ENCODE measurements around the gene NFATC2IP.
"Not testable (repeated sequence)": the region's sequence is repeated elsewhere in the genome, so short reads cannot be mapped to it uniquely, and the experiment has no call there.

The NFATC2IP gene

DNA sequence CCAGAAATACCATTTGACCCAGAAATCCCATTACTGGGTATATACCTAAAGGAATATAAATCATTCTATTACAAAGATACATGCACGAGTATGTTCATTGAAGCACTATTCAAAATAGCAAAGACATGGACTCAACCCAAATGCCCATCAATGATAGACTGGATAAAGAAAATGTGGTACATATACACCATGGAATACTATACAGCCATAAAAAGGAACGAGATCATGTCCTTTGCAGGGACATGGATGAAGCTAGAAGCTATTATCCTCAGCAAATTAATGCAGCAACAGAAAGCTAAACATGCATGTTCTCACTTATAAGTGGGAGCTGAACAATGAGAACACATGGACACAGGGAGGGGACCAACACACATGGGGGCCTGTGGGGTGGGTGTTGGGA is 24.5 kb upstream of the NFATC2IP start:
- ATAC-seq, DNase-seq: not testable (repeated sequence)

DNA sequence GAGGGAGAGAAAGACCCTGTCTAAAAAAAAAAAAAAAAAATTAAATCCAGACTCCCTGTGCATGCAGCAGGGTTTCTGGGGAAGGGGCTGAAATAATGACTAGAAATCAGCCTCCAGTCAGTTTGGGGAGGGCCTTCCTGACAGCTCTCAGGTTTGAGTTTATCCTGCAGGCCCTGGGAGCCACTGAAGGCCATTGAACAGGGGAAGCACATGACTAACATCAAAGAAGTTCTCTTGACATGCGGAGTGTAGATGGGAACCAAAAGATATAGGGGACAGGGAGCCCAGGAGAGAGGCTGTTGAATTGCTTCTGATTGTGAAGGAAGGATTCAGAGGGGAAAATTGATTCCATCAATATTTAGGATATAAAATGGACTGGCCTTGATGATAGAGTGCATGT is 22.9 kb upstream of the NFATC2IP start:
- ATAC-seq (no peak), DNase-seq (no peak)

DNA sequence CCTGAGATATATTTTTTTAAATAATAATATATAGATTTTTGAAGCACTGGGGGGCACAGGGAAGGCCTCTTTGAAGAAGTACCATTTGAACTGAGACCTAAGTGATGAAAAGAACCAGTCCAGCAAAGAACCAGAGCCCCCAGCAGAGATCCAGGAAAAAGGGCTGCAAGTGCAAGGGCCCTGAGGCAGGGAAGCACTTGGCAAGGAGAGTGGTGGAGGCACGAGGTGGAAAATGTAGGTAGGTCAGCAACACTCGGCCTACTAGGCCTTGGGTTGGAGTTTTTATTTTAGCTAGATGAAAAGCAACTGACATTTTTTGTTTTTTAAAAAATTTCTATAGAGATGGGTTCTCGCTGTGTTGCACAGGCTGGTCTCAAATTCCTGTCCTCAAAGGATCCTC is 20.5 kb upstream of the NFATC2IP start:
- ATAC-seq (no peak), DNase-seq (no peak)

DNA sequence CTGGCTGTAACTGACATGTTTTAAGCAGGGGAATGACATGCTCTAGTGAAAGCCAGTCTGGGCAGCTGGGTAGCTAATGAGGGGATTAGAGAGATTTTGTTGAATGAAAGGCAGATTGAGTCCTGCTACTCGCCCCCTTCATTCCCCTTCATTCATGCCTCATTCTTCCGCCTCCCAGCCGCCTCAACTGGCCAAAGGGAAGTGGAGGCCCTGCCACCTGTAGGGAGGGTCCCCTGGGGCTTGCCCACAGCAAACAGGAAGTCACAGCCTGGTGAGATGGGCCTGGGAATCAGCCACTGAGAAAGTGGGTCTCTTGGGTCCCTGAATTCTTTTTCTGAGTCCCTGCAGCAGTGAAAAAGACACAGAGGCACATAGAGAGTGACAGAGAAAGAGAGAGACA is 20.1 kb upstream of the NFATC2IP start:
- DNase-seq (peak; percentile 43), ATAC-seq (no peak)

DNA sequence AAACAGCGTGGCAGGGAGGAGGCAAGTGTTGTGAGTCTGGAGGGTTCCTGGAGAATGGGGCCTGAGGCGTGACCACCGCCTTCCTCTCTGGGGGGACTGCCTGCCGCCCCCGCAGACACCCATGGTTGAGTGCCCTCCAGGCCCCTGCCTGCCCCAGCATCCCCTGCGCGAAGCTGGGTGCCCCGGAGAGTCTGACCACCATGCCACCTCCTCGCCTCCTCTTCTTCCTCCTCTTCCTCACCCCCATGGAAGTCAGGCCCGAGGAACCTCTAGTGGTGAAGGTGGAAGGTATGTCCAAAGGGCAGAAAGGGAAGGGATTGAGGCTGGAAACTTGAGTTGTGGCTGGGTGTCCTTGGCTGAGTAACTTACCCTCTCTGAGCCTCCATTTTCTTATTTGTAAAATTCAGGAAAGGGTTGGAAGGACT is 18.9 kb upstream of the NFATC2IP start, which contains the start of gene CD19:
Gene CD19 (plus strand): TSS at position 171 of the 425 bp plus-strand sequence. CDS start 30 bp downstream, at position 201.
- DNase-seq (peak; percentile 27), ATAC-seq (no peak)

DNA sequence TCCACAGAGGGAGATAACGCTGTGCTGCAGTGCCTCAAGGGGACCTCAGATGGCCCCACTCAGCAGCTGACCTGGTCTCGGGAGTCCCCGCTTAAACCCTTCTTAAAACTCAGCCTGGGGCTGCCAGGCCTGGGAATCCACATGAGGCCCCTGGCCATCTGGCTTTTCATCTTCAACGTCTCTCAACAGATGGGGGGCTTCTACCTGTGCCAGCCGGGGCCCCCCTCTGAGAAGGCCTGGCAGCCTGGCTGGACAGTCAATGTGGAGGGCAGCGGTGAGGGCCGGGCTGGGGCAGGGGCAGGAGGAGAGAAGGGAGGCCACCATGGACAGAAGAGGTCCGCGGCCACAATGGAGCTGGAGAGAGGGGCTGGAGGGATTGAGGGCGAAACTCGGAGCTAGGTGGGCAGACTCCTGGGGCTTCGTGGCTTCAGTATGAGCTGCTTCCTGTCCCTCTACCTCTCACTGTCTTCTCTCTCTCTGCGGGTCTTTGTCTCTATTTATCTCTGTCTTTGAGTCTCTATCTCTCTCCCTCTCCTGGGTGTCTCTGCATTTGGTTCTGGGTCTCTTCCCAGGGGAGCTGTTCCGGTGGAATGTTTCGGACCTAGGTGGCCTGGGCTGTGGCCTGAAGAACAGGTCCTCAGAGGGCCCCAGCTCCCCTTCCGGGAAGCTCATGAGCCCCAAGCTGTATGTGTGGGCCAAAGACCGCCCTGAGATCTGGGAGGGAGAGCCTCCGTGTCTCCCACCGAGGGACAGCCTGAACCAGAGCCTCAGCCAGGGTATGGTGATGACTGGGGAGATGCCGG is 18.2 kb upstream of the NFATC2IP start:
- DNase-seq (no peak), ATAC-seq (no peak)

DNA sequence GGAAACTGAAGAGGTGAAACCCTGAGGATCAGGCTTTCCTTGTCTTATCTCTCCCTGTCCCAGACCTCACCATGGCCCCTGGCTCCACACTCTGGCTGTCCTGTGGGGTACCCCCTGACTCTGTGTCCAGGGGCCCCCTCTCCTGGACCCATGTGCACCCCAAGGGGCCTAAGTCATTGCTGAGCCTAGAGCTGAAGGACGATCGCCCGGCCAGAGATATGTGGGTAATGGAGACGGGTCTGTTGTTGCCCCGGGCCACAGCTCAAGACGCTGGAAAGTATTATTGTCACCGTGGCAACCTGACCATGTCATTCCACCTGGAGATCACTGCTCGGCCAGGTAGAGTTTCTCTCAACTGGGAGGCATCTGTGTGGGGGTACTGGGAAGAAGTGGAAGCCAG is 17.6 kb upstream of the NFATC2IP start:
- DNase-seq, result no peak
- ATAC-seq, result no peak

DNA sequence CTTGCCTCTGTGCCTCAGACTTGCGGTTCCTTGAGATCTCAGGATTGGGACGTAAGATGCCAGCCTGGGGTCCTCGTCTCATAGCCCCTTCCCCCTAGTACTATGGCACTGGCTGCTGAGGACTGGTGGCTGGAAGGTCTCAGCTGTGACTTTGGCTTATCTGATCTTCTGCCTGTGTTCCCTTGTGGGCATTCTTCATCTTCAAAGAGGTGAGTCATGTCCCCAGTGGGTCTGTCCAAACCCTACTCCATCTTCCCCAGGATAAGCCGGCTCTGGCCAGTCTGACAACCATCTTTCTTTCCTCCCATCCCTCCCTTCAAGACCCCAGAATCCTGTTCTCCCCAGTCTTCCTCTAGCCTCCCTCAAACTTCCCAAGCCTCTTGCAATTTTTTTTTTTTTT is 15.4 kb upstream of the NFATC2IP start:
- ATAC-seq (no peak), DNase-seq (no peak)

DNA sequence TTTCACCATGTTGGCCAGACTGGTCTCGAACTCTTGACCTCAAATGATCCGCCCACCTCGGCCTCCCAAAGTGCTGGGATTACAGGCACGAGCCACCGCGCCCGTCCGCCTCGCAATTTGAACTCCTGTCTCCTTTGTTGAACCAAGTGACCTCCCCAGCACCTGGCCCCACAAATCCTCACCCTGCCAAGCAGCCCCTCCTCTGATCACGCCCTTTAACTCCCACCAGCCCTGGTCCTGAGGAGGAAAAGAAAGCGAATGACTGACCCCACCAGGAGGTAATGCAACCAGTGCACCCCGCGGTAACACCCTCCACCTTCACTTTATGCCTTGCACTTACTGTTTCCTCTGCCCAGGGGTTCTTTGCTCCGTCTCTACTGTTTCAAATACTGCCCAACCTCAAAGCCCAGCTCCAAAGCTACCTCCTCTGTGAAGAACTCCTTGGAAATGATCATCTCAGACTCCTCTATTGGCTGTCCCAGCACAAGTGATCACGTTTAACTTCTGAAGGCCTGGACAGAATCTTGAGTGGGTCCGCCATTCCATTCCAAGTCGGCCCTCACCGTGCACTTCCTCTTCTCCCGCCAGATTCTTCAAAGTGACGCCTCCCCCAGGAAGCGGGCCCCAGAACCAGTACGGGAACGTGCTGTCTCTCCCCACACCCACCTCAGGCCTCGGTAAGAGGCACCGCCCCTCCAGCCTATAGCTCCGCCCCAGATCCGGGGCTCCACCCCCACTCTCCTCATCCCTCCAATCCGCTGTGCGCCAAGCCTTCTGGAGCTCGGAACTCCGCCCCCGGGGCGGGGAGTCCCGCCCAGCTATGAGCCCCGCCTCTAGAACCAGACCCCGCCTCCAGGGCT is 14.6 kb upstream of the NFATC2IP start:
- peak; percentile 88 for DNase-seq
- ATAC-seq, result peak; percentile 99

DNA sequence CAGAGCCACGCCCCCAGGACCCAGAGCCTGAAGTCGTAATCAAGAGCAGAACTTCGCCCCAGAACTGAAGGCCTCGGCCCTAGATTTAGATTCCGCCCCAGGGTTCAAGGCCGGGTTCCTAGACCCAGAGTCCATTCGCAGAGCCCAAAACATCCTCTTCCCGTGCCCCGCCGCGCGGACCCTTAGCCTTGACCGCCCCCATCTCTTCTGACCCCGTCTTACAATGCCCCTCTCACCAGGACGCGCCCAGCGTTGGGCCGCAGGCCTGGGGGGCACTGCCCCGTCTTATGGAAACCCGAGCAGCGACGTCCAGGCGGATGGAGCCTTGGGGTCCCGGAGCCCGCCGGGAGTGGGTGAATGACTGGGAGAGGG is 14.0 kb upstream of the NFATC2IP start:
- ATAC-seq (no peak), DNase-seq (no peak)

DNA sequence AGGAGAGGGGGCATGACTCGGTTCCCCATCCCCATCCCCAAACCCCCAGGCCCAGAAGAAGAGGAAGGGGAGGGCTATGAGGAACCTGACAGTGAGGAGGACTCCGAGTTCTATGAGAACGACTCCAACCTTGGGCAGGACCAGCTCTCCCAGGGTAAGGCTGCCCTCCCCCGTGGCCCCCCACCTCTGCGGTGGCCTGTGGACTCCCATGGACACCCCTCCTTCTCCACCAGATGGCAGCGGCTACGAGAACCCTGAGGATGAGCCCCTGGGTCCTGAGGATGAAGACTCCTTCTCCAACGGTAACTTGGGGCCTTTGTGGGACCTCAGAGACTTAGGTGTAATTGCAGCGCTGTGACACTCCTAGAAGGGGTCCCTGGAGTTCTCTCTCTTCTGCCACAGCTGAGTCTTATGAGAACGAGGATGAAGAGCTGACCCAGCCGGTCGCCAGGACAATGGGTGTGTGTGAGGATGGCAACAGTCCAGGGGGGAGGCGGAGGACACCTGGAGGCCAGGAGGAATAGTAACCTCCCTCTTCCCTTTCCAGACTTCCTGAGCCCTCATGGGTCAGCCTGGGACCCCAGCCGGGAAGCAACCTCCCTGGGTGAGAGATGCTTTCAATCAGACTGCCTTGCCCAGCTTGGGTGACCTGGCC is 13.4 kb upstream of the NFATC2IP start:
- DNase-seq, result no peak
- no peak for ATAC-seq

DNA sequence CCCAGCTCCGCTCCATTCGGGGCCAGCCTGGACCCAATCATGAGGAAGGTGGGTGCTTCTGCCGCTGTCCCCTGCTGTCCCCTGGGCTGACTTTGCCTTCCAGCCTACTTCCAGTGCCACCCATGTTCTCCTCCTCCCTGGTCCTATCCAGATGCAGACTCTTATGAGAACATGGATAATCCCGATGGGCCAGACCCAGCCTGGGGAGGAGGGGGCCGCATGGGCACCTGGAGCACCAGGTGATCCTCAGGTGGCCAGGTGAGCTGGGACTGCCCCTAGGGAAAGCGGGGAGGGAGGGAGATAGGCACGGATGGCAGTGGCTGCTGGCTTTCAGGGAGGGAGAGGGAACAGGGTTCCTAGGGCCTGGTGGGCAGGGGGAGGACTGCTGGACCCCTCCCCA is 12.0 kb upstream of the NFATC2IP start:
- ATAC-seq, result no peak

DNA sequence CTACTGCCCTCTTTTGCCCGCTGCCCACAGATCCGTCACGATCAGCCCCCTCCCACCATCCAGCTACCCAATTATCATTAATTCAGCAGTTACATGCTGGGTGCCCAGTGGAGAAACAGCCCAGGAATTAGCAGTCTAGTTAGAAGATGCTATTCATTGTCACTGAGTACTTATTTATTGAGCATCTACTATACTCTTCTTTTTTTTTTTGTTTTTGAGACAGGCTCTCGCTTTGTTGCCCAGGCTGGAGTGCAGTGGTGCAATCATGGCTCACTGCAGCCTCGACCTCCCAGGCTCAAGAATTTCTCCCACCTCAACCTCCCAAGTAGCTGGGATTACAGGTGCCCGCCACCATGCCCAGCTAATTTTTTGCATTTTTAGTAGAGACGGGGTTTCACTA is 10.9 kb upstream of the NFATC2IP start:
- not testable (repeated sequence) for ATAC-seq, DNase-seq

More for the DNA sequence above, 12.0 kb upstream of the NFATC2IP start:
- DNase-seq, result no peak

DNA sequence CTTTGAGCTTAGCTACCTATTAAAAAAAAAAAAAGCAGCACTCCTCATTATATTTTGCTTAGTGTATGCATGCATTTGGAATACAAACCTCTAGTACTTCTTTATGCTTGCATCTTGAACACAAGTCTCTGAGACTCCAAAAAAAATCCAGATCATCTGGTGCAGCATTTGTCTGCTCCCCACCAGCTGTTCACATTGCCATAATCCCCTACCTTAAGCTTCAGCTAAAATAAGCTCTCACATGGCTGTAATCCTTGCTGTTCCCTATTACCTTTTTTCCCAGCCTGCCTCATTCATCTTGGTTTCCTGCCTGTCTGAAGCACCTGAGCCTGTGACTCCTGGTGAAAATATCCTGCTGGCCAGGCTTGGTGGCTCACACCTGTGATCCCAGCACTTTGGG is 7.5 kb upstream of the NFATC2IP start:
- no peak for DNase-seq
- ATAC-seq, result no peak

DNA sequence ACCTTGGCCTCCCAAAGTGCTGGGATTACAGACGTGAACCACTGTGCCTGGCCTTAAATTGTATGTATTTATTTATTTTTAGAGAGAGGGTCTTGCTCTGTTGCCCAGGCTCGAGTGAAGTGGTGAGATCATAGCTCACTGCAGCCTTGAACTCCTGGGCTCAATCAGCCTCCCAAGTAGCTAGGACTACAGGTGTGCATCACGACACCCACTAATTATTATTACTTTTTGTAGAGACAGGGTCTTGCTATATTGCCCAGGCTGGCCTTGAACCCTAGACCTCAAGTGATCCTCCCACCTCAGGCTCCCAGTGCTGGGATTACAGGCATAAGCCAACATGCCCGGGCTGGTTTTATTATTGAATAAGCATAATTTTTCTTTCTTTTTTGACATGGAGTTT is 4.1 kb upstream of the NFATC2IP start:
- DNase-seq (no peak), ATAC-seq (no peak)

DNA sequence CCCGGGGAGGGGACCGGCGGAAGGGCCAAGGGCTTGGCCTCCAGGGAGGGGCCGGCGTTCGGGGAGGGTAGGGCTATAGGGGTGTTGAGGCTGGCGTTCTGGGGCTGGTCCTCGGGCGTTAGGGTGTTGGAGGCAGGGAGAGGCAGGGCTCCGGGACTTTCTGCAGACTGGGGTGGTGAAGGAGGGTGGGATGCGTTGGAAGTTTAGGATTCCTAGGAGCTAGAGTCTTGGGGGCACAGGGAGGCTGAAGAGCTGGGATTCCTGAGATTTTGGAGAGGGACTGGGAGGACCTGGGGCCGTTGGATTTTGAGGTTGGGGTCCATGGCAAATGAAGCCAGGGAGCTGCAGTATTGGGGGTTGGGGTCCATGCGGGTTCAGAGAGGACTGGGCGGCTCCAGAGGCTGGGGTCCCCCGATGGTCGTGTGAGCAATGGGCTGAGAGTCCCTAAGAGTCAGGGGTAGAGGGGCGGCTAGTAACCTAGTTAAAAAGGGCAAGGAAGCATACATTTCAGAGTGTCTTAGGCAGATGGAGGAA is 740 bp downstream of the NFATC2IP start:
- ATAC-seq, result no peak
- no peak for DNase-seq

DNA sequence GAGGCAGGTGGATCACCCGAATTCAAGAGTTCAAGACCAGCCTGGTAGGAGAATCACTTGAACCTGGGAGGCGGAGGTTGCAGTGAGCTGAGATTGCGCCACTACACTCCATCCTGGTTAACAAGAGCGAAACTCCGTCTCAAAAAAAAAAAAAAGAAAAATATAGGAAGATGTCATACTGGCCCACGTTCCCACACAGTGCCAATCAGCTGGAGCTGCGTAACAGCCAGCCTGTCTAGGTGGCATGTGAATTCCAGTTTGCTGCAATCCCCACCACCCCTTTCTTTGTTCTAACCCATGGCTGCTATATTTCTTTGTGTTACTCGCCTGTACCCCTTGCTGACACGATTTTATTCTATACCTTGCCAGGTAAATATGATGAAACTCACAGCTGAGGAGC is 7.5 kb downstream of the NFATC2IP start:
- DNase-seq (no peak), ATAC-seq (no peak)

DNA sequence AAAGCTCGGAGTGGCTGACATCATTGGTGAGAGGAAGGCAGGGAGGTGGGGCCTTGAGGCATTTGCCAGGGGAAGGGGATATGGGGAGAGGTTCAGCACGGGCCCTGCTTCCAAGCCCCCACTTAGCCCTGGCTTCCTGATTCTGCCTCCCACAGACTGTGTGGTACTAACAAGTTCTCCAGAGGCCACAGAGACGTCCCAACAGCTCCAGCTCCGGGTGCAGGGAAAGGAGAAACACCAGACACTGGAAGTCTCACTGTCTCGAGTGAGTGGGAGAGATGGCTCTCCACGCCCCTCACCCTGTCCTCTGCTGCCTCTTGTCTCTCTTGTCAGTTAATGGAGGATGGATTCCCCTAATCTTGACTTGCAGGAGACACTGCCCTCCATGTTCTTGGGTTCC is 8.1 kb downstream of the NFATC2IP start:
- ATAC-seq (peak; percentile 10), DNase-seq (no peak)

DNA sequence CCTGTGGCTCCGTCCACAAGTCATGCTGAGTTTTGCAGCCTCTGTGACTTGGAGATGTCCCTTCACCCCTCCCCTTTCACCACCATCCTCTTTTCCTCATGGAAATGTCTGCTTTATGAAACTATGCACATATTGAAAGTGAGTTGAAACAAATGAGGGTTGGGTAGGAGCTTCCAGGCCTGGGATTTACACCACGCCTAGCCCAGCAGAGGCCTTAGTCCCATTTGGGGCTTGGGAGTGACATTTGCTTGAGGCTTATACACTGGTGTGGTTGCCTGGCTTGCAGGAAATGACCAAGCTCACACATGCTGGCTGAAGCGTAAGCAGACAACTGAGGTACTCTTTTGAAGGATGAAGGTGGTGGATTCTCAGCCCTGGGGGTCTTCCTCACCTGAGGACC is 13.3 kb downstream of the NFATC2IP start:
- no peak for ATAC-seq
- DNase-seq, result no peak

DNA sequence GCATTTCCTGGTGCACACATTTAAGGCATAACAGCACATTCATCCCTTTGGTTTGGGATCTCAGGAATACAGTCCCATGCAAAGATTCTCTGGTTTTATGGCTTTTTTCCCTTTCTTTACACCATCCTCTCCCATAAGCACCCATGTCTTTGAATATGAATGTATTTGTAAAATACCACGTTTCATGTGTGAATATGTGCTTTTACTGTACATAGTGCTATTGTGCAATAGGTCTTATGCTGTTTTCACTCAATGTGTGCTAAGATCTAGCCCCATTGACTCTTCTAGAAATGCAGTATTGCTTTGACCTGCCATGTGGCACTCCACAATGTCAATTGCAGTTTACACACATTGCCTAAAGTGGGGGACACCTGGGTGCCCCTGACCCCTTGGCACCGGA is 13.8 kb downstream of the NFATC2IP start:
- no peak for DNase-seq
- ATAC-seq, result no peak

DNA sequence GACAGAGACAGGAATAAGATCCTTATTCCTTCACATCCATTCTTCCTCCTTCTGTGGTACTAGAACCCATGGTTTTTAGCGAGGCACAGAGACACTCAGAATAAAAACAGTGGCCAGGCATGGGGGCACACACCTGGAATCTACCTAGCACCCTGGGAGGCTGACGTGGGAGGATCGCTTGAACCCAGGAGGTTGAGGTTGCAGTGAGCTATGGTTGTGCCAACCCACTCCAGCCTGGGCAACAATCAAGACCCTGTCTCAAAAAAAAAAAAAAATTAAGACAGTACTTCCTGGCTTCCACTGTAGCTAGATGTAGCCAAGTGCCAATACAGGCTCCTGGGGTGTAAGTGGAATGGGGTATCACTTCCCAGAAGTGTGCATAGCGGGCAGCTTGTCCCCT is 16.4 kb downstream of the NFATC2IP start:
- DNase-seq, result no peak

DNA sequence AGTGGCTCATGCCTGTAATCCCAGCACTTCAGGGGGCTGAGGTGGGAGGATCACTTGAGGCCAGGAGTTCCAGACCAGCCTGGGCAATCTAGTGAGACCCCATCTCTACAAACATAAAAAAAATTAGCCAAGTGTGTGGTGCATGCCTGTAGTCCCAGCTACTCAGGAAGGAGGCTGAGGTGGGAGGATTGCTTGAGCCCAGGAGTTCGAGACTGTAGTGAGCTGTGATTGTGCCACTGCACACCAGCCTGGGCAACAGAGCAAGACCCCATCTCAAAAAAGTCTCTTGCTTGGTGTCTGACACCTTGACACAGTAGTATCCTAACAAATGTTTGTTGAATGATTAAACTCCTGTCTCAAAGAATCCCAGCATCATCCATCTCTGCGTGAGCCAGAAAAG is 19.0 kb downstream of the NFATC2IP start:
- DNase-seq, ATAC-seq: not testable (repeated sequence)

More for the DNA sequence above, 16.4 kb downstream of the NFATC2IP start:
- ATAC-seq, result no peak

Measured in stimulated activated naive CD8-positive, alpha-beta T cell treated with anti-CD3 and anti-CD28 coated beads, Interleukin-15, Interleukin-2, amounts not matched to agents 100 U/mL and 50 U/mL, for 24 hours (primary cell).